Central memory CD8-positive, alpha-beta T cell (primary cell): ENCODE measurements around the gene DNAH8.
"Not testable (repeated sequence)": the region's sequence is repeated elsewhere in the genome, so short reads cannot be mapped to it uniquely, and the experiment has no call there.

ENCODE experiments used
- ATAC-seq: fragments of 150-1000 bp; cut with Tn5 transposase; replicated peaks from 2 replicates; pipeline ENCODE4 v1.10.0; 2022; ENCODE audit warnings: mild to moderate bottlenecking, moderate FRiP score, moderate number of reproducible peaks; ENCODE audit not compliant: poor library complexity, severe bottlenecking; ENCODE audit errors: extremely low read depth
- DNase-seq, 2 donors: peaks; one replicate each; pipeline ENCODE4 v3.0.0; 2021; ENCODE audit warnings: low spot score in 2 of 2
- H3K27ac Mint-ChIP-seq: one replicate; pipeline ENCODE4 v1.8.0; 2022; ENCODE audit warnings: low read depth, mild to moderate bottlenecking, moderate library complexity, mixed read lengths
- H3K27me3 Mint-ChIP-seq: one replicate; pipeline ENCODE4 v1.8.0; 2022; ENCODE audit warnings: mixed read lengths
- H3K36me3 Mint-ChIP-seq: one replicate; pipeline ENCODE4 v1.8.0; 2022; ENCODE audit warnings: mild to moderate bottlenecking, moderate library complexity, mixed read lengths; ENCODE audit not compliant: insufficient read depth
- H3K4me1 Mint-ChIP-seq: one replicate; pipeline ENCODE4 v1.8.0; 2022; ENCODE audit warnings: mixed read lengths
- H3K4me3 Mint-ChIP-seq: one replicate; pipeline ENCODE4 v1.8.0; 2022; ENCODE audit warnings: mild to moderate bottlenecking, moderate library complexity, mixed read lengths
- H3K9me3 Mint-ChIP-seq: one replicate; pipeline ENCODE4 v1.8.0; 2022; ENCODE audit warnings: mixed read lengths

Gene DNAH8

DNA sequence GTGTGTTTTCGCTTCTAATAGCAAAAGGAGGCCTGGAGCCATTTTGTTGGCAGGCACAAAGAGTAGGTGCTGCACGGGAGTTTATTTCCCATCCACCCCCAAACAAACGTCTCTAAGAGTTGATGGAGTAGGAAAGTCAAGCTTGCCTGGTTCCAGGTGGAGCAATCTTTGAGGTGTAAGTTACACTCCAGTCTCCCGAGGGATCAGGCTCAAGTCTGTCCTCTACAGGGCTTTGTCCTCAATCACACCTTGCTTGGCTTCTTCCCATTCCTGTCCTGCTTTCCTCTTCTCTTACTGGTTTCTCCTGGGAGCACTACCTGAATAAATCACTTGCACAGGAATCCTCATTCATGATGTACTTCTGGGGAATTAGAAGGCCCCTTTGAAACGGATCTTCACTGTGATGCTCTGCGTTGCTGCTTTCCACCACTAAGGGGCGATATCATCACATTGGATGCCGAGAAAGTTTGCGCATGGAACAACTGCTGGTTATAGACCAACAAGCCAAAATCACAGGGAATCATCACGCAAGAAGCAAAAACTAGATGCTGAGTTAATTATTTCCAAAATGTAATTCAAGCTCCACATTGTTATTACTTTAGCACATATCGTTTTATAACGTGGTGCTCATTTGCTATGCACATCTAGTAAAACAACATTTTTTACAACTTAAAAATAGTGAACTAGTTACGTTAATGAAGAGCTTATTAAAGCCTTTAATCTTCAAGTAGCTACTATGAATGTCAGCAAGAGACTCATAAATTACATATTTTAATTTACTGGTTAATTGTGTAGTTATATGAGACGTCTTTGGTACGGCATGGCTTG is 156.8 kb downstream of the DNAH8 start:
- no peak for ATAC-seq
- peak; percentile 33 to 37 for DNase-seq
- Mint-ChIP-seq H3K27me3 (peaks cover 21% of the 10 kb centered on the region), H3K27ac (no peak overlapping the region), H3K4me1 (peaks cover 14% of the 10 kb centered on the region), H3K4me3 (no peak overlapping the region), H3K9me3 (no peaks in the 10 kb centered on the region), H3K36me3 (no peaks in the 10 kb centered on the region)

DNA sequence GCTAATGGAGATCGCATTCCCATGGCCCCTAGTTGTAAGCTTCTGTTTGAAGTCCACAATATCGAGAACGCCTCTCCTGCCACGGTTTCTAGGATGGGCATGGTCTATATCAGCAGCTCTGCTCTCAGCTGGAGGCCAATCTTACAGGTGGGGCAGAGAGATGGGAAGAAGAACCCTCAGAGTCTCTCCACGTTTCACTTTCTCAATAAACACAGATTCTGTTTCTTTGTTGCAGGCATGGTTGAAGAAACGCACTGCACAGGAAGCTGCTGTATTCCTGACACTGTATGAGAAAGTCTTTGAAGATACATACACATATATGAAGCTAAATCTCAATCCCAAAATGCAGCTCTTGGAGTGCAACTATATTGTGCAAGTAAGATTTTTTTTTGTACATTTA is 157.9 kb downstream of the DNAH8 start:
- H3K4me3 Mint-ChIP-seq: no peak overlapping the region
- ATAC-seq (no peak), DNase-seq (no peak)

DNA sequence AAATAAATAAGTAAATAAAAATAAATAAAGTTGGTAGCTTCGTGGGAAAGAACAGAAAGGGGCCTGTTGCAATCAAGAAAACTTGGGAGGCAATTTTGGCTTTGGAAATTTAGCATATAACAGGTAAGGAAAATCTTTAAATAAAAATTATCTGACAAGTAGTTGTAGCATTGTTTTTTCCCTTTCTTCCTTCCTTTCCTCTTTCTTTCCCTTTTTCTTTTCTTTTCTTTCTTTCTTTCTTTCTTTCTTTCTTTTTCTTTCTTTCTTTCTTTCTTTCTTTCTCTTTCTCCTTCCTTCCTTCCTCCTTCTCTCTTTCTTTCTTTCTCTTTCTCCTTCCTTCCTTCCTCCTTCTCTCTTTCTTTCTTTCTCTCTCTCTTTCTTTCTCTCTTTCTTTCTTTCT is 158.7 kb downstream of the DNAH8 start:
- Mint-ChIP-seq H3K4me1 (peaks cover 14% of the 10 kb centered on the region), H3K27ac (peak overlapping the region; percentile 29), H3K27me3 (peaks cover 35% of the 10 kb centered on the region)
- H3K9me3 Mint-ChIP-seq, ATAC-seq, DNase-seq, H3K4me3 Mint-ChIP-seq, H3K36me3 Mint-ChIP-seq: not testable (repeated sequence)

More for the DNA sequence above, 157.9 kb downstream of the DNAH8 start:
- Mint-ChIP-seq H3K36me3 (no peaks in the 10 kb centered on the region), H3K27me3 (peaks cover 28% of the 10 kb centered on the region), H3K4me1 (peaks cover 14% of the 10 kb centered on the region), H3K9me3 (no peaks in the 10 kb centered on the region), H3K27ac (no peak overlapping the region)

DNA sequence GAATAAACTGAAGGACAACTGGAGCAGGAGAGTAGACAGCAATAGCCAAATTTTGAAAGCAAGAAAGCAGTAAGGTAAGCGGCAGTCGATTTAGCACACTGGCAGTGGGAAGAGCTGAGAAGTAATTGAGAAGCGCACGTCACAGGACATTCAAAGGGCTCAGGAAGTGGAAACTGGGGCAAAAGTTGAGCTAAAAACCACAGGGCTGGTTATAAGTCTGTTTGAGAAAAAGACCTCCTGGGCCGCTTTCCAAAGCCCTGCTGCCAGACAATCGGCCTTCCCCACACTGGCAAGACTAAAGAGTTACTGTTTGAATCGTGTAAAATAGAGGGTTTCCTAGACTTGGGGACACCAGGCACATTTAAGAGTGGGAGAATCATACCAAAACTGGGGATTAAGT is 161.4 kb downstream of the DNAH8 start:
- Mint-ChIP-seq H3K9me3 (no peaks in the 10 kb centered on the region), H3K4me1 (peaks cover 14% of the 10 kb centered on the region), H3K27ac (peak overlapping the region; percentile 57), H3K27me3 (peaks cover 14% of the 10 kb centered on the region), H3K4me3 (peak overlapping the region; percentile 27), H3K36me3 (no peaks in the 10 kb centered on the region)
- DNase-seq: peak in 1 of 2 donors; percentile 11
- peak; percentile 86 for ATAC-seq

DNA sequence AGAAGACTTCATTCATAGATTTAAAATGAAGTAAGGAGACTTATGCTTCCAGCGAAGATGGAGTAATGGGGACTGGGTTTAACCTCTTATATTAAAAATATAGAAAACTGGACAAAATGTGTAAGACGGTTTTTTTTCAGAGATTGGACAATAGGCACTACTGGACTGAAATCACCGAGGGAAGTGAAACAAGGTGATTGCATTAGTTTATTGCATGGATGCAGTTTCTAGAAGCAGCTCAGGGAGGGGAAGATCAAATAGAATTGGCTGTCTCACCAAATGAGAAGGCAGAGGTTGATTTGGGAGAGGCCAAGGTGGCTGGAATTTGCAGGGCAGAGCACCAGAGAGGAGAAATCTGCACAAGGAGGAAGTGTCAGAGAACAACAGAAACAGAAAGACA is 162.6 kb downstream of the DNAH8 start:
- H3K4me1 Mint-ChIP-seq: peaks cover 10% of the 10 kb centered on the region
- no peaks in the 10 kb centered on the region for H3K9me3 Mint-ChIP-seq
- peaks cover 14% of the 10 kb centered on the region for H3K27me3 Mint-ChIP-seq
- no peaks in the 10 kb centered on the region for H3K36me3 Mint-ChIP-seq
- H3K27ac Mint-ChIP-seq: no peak overlapping the region
- DNase-seq (no peak), ATAC-seq (no peak)
- no peak overlapping the region for H3K4me3 Mint-ChIP-seq

- DNase-seq: no peak
- Mint-ChIP-seq H3K36me3 (no peaks in the 10 kb centered on the region), H3K4me3 (no peak overlapping the region), H3K27me3 (peaks cover 14% of the 10 kb centered on the region), H3K9me3 (no peaks in the 10 kb centered on the region), H3K4me1 (no peaks in the 10 kb centered on the region), H3K27ac (no peak overlapping the region)
- ATAC-seq: no peak
Measured at GRCh38 chr6:38882157-38882556, 167.0 kb downstream of the DNAH8 start.

GRCh38 chr6:38897507-38897906 is 182.4 kb downstream of the DNAH8 start:
- no peak for ATAC-seq

DNA sequence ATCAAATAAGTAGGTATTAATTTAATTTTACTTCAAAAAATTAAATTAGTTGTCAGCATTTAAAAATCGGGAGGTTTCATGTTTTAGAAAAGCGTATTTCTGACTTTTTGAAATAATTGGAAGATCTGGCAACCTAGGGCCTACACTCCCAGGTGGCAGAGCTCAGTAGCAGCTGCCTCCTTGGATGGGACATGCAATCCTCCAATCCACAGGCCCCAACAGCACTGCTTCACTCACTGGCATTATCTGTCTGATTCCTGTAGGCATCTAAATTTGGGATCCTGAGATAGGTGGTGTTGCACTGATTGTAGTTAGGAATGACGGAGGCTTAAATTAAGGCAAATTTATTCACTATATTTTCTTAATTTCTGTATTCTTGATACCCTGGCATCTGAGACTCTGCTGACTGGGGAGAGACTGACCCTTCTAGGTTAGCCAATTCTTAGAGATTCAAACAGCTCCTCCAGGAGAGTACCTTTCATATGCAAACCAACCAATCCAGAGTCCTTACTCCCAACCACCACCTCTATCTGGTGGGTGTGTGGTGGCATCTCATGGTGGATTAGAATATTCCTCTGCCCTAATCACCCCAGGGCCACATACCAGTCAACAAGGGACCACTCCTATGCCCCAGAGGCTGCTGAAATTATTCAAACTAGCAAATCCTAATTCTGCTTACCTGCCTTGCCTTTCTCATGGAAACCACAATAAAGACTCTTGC is 186.9 kb downstream of the DNAH8 start:
- H3K27ac Mint-ChIP-seq: no peak overlapping the region
- DNase-seq: no peak
- H3K9me3 Mint-ChIP-seq: no peaks in the 10 kb centered on the region
- no peak overlapping the region for H3K4me3 Mint-ChIP-seq
- H3K4me1 Mint-ChIP-seq: no peaks in the 10 kb centered on the region
- ATAC-seq: no peak
- H3K27me3 Mint-ChIP-seq: peaks cover 48% of the 10 kb centered on the region
- H3K36me3 Mint-ChIP-seq: no peaks in the 10 kb centered on the region

More at GRCh38 chr6:38897507-38897906, 182.4 kb downstream of the DNAH8 start:
- H3K9me3 Mint-ChIP-seq: no peaks in the 10 kb centered on the region
- H3K4me3 Mint-ChIP-seq: no peak overlapping the region
- DNase-seq: no peak
- no peaks in the 10 kb centered on the region for H3K36me3 Mint-ChIP-seq
- peaks cover 30% of the 10 kb centered on the region for H3K27me3 Mint-ChIP-seq
- H3K27ac Mint-ChIP-seq: no peak overlapping the region
- no peaks in the 10 kb centered on the region for H3K4me1 Mint-ChIP-seq

DNA sequence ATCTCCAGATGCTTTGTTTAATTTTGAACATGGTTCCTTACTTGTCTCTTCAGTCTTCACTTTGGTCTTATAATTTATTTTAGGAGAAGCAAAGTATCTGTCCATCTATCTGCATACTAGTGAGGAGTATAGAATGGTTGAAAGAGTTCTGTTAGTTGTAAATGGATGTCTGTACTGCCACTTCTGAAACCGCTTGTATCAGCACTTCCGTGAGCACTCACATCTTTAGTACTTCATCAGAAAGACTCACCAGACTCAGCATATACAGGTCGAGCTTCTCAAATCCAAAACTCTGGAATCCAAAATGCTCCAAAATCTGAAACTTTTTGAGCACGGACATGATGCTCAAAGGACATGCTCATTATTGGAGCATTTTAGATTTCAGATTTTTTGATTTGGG is 191.5 kb downstream of the DNAH8 start:
- H3K36me3 Mint-ChIP-seq: peaks cover 2% of the 10 kb centered on the region
- no peak for ATAC-seq
- no peak overlapping the region for H3K4me3 Mint-ChIP-seq
- no peak for DNase-seq
- no peak overlapping the region for H3K27ac Mint-ChIP-seq
- H3K27me3 Mint-ChIP-seq: peaks cover 35% of the 10 kb centered on the region
- no peaks in the 10 kb centered on the region for H3K9me3 Mint-ChIP-seq
- H3K4me1 Mint-ChIP-seq: no peaks in the 10 kb centered on the region

GRCh38 chr6:38907264-38907663 is 192.2 kb downstream of the DNAH8 start:
- DNase-seq (no peak), ATAC-seq (no peak)
- Mint-ChIP-seq H3K9me3 (no peaks in the 10 kb centered on the region), H3K4me1 (no peaks in the 10 kb centered on the region), H3K27me3 (peaks cover 31% of the 10 kb centered on the region), H3K36me3 (peaks cover 2% of the 10 kb centered on the region), H3K4me3 (no peak overlapping the region), H3K27ac (no peak overlapping the region)

- no peak for ATAC-seq
- peaks cover 2% of the 10 kb centered on the region for H3K36me3 Mint-ChIP-seq
Measured at GRCh38 chr6:38909015-38909730, 194.1 kb downstream of the DNAH8 start.

DNA sequence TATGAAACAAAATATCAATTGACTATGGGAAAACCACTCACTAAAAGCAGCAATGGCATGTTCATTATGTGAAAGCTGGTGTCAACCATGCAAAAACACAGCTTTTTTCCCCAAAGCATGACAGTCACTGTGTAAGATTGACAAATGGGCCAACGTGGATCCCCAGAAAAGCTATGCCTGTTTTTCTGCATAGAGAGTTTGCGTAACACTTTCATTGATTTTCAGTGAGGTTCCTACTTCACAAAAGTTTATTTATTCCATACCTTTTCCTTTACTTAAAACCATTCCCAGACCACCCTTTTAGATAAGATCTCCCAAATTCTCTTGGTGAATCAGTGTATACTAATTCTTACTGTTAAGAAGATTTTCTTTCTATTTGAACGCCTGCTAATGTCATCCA is 195.1 kb downstream of the DNAH8 start:
- Mint-ChIP-seq H3K27me3 (peaks cover 3% of the 10 kb centered on the region), H3K4me3 (no peak overlapping the region), H3K27ac (no peak overlapping the region), H3K36me3 (peaks cover 2% of the 10 kb centered on the region), H3K9me3 (no peaks in the 10 kb centered on the region), H3K4me1 (no peaks in the 10 kb centered on the region)
- ATAC-seq (no peak), DNase-seq (no peak)

More at GRCh38 chr6:38909015-38909730, 194.1 kb downstream of the DNAH8 start:
- peaks cover 12% of the 10 kb centered on the region for H3K27me3 Mint-ChIP-seq
- H3K4me3 Mint-ChIP-seq: no peak overlapping the region
- DNase-seq: no peak
- no peaks in the 10 kb centered on the region for H3K4me1 Mint-ChIP-seq
- no peaks in the 10 kb centered on the region for H3K9me3 Mint-ChIP-seq
- no peak overlapping the region for H3K27ac Mint-ChIP-seq
